ENCODE results near the gene COX5A. TPM values are rescaled to one million over a fixed set of nuclear protein-coding genes. Genes with fewer than 3 reads are reported as not detected.
A peak's percentile ranks its signal among the peaks of the same experiment; 100 is the strongest.
"Not testable (repeated sequence)": the region's sequence is repeated elsewhere in the genome, so short reads cannot be mapped to it uniquely, and the experiment has no call there.

COX5A gene
- total RNA-seq, 1 donor from 2014 or later = 47.5 TPM

- DNase-seq = no peak
These were observed 41.6 kb downstream of the COX5A start for GRCh38 chr15:74896316-74896715.

GRCh38 chr15:74895830-74896229 is 42.0 kb downstream of the COX5A start:
- no peak for DNase-seq

- not testable (repeated sequence) for DNase-seq
These were observed 43.5 kb downstream of the COX5A start for GRCh38 chr15:74894383-74894782.

GRCh38 chr15:74893627-74894026 is 44.2 kb downstream of the COX5A start:
- DNase-seq = no peak

- no peak for DNase-seq
These were observed 44.9 kb downstream of the COX5A start for GRCh38 chr15:74892931-74893330.

- DNase-seq = no peak
These were observed 45.6 kb downstream of the COX5A start for GRCh38 chr15:74892313-74892712.

GRCh38 chr15:74891469-74891868 is 46.4 kb downstream of the COX5A start:
- no peak for DNase-seq

GRCh38 chr15:74890665-74890960 is 47.3 kb downstream of the COX5A start:
- no peak for DNase-seq

- peak; percentile 84 for DNase-seq
These were observed 47.8 kb downstream of the COX5A start, which contains the start of gene MPI for GRCh38 chr15:74889883-74890664. Gene MPI, plus strand, starts transcription at chr15:74890042. Its CDS starts 32 bp downstream, at chr15:74890074.

GRCh38 chr15:74889390-74889882 is 48.4 kb downstream of the COX5A start:
- DNase-seq = peak; percentile 33

GRCh38 chr15:74888716-74889115 is 49.2 kb downstream of the COX5A start:
- DNase-seq = no peak

GRCh38 chr15:74887537-74888193 is 50.2 kb downstream of the COX5A start:
- not testable (repeated sequence) for DNase-seq

- DNase-seq = no peak
These were observed 52.4 kb downstream of the COX5A start for GRCh38 chr15:74885461-74885860.

GRCh38 chr15:74884428-74885223 is 53.2 kb downstream of the COX5A start:
- DNase-seq = no peak

GRCh38 chr15:74882528-74882927 is 55.3 kb downstream of the COX5A start:
- no peak for DNase-seq

GRCh38 chr15:74878273-74878672 is 59.6 kb downstream of the COX5A start:
- no peak for DNase-seq

GRCh38 chr15:74873756-74874424 is 64.0 kb downstream of the COX5A start:
- DNase-seq = no peak

- DNase-seq = peak; percentile 97
These were observed 64.7 kb downstream of the COX5A start, which contains the start of gene SCAMP2 for GRCh38 chr15:74873036-74873755. Gene SCAMP2, minus strand, starts transcription at chr15:74873365. Its CDS starts 110 bp downstream, at chr15:74873255.

GRCh38 chr15:74872702-74873035 is 65.2 kb downstream of the COX5A start:
- no peak for DNase-seq

- peak; percentile 28 for DNase-seq
These were observed 67.2 kb downstream of the COX5A start for GRCh38 chr15:74870436-74871215.
